Measurements from ENCODE around the gene ATXN7L3. TPM values are rescaled to one million over a fixed set of nuclear protein-coding genes. Genes with fewer than 3 reads are reported as not detected.

ATXN7L3 gene
- total and polyA plus RNA-seq, 10 of the 15 experiments (the other 5 are each of a cell fraction or from before 2014, with no cell fraction given) = 0.71 to 78.7 (median 32.7) TPM

GRCh38 chr17:44187131-44187899, 12.4 kb downstream of the ATXN7L3 start (continued):
- TF ChIP-seq BCLAF1 (IDR thresholded peaks at IDR 0.05) (no peak), MLLT1 (IDR thresholded peaks at IDR 0.05) (no peak), USF2 (IDR thresholded peaks at IDR 0.05; ENCODE audit: borderline replicate concordance, low read depth, low read length) (no peak), NFYA (IDR thresholded peaks at IDR 0.05; ENCODE audit: borderline replicate concordance, low read depth, low read length) (no peak), CREB1 (IDR thresholded peaks at IDR 0.05; ENCODE audit: low read depth) (peak; percentile 65), TBL1XR1 (IDR thresholded peaks at IDR 0.05; ENCODE audit: low read depth, low read length) (no peak; the same call in 1 of the 2 replicates), BACH1 (IDR thresholded peaks at IDR 0.05; ENCODE audit: borderline replicate concordance) (no peak), GATAD2B (conservative IDR thresholded peaks at IDR 0.05; ENCODE audit: low read depth) (peak; percentile 73), SKIL (IDR thresholded peaks at IDR 0.05; ENCODE audit: low read depth, poor library complexity, severe bottlenecking) (no peak), ETV6 (conservative IDR thresholded peaks at IDR 0.05 in 1 of 2, IDR thresholded peaks at IDR 0.05 in 1 of 2; ENCODE audit: borderline replicate concordance in 1 of 2, low read depth in 1 of 2) (no peak), YBX1 (IDR thresholded peaks at IDR 0.05) (no peak), TCF12 (IDR thresholded peaks at IDR 0.05; ENCODE audit: low read depth, low read length) (no peak), PKNOX1 (IDR thresholded peaks at IDR 0.05) (no peak), HCFC1 (IDR thresholded peaks at IDR 0.05; ENCODE audit: low read length) (no peak), POLR2AphosphoS5 (IDR thresholded peaks at IDR 0.05; ENCODE audit: low read length) (peak; percentile 4), STAT3 (IDR thresholded peaks at IDR 0.05; ENCODE audit: low read depth, low read length) (no peak)
